ENCODE data around the gene ITGB8. TPM values are rescaled to one million over a fixed set of nuclear protein-coding genes. Genes with fewer than 3 reads are reported as not detected.
"Not testable (repeated sequence)": the region's sequence is repeated elsewhere in the genome, so short reads cannot be mapped to it uniquely, and the experiment has no call there.

ITGB8 gene
- polyA plus RNA-seq, 3 donors: 31.5 to 55.8 (median 43.1) TPM

DNA sequence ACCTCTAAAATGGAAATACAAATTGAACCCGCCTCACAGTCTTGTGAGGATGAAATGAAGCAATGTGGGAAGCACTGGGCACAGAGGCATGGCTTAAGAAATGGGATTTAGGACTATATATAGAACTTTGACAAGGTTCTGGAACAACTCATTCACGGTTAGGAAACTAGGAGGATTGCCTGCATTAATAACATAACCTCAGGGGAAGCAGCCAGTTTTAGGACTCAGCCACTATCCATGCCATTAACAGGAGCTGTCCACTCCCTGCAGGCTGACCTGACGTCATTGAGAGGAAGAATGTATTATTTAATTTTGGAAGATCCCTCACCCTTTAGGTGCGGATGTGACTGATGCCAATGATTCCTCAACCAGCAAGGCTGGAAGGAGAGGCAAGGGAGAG, 34.8 kb downstream of the ITGB8 start:
- DNase-seq: no peak

DNA sequence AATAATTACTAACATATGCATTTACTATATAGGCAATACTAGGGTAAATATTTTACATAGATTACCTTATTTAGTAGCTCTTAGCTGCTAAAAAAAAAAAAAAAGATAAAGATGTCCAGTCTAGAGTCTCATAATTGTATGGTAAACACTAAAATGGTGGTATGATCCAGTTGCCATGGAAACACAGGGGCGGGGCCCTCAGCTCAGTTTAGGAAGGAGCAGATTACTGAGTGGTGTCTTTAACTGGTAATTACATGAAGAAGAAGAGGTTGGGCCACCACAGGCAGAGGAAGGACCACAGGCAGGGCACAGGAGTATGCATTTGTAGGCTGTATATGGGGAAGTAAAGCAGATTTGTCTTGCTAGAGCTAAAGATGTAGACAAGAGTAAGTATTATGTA, 43.7 kb downstream of the ITGB8 start:
- DNase-seq: no peak

DNA sequence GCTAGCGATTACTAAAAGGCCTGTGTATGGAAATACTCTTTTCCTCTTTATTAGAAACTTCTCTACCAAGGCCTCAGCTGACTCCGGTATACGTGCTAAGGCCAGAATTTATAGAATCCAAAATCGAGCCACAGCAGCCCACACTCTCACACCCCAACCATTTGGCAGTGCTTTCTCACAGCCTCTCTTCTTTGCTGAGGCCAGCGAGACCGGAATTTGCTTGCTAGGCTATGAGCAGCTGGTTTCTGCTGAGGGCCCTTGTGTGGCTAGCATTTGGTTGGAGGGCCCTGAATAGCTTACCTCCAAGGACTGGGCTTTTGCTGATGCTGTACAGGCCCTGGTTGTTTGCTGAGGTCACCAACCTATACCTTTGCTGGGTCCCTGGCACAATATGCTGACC, 46.1 kb downstream of the ITGB8 start:
- no peak for DNase-seq

DNA sequence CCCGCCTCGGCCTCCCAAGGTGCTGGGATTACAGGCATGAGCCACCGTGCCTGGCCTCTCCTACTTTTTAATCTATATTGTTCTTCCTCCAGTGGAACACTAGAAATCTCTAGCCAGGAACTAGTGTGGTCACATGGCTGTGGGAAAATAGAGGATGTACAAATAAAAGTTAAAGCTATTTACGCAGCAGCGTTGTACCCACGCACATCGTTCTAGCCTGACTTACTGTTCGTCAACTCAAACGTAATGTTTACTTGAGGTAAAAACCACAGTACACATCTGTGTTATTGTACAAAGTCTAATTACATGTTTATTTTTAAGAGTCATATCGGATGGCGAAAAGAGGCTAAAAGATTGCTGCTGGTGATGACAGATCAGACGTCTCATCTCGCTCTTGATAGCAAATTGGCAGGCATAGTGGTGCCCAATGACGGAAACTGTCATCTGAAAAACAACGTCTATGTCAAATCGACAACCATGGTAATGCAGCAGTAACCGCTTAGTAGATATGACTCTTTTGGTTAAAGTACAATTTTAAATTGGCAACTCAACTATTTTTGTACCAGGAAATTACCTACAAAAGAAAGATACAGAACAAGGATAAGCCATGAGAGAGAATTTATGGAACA, 50.8 kb downstream of the ITGB8 start:
- no peak for DNase-seq

DNA sequence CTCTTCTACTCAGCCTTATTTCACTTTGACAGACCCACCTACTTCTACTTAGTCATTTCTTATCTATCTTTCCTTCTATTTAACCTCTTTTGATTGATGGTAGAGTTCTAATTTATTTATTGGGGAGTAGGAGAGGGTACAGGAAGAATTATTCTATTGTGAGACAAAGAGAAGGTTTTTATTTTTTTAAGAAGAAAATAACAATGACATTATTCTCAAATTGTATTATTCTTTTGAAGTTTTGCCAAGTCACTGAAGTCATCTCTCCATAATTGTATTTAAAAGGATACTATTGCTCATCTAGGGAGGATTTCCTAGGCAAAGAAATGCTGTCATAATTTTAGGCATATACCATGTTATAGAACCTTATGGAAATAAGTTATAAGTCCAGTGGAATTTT, 52.7 kb downstream of the ITGB8 start:
- DNase-seq: no peak

DNA sequence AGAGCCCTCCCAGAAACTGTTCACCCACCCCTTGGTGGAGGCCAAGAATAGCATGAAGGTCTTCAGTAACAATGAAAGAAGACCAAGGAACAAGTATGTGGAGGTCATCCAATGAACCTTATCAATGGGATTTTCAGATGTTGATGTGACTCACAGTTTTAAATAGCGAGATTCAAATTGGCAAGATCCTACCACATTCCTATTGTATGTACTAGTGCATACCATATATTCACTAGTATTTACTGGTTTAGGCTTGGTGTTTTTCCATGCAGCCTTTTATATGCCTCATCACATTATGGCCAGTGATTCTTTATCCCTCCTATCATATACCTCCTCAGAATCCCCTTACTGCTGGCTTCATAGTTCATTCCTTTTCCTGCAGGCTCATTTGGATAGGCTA, 54.4 kb downstream of the ITGB8 start:
- no peak for DNase-seq

DNA sequence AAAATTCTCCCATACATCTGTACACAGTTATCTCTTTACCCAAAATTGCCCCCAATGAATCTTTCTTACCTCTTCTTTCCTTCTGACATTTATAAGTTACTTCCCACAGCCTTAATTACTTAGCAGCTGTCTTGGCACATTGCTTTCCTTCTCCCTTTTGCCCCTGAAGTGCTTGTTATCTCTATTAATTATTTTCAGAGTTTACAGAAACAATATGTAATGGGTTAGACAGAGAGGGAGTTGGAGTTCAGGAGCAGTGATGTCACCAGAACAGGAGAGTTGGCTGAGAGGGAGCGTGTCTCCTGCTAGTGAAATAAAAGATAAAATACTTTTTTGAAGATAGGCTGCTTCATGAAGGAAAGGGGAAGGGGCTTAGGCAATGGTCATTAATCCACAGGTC, 57.4 kb downstream of the ITGB8 start:
- no peak for DNase-seq

DNA sequence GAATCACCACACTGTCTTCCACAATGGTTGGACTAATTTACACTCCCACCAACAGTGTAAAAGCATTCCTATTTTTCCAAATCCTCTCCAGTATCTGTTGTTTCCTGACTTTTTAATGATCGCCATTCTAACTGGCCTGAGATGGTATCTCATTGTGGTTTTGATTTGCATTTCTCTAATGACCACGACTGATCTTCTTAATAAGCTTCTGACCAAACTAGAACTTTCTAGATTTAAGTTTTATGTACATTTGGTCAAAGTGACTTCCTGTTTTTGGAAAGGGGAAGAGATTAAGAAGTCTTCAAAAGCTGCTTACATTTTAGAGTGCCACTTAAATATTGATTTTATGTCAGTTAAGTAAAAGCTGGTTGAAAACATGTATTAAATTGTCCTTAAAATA, 58.5 kb downstream of the ITGB8 start:
- not testable (repeated sequence) for DNase-seq

DNA sequence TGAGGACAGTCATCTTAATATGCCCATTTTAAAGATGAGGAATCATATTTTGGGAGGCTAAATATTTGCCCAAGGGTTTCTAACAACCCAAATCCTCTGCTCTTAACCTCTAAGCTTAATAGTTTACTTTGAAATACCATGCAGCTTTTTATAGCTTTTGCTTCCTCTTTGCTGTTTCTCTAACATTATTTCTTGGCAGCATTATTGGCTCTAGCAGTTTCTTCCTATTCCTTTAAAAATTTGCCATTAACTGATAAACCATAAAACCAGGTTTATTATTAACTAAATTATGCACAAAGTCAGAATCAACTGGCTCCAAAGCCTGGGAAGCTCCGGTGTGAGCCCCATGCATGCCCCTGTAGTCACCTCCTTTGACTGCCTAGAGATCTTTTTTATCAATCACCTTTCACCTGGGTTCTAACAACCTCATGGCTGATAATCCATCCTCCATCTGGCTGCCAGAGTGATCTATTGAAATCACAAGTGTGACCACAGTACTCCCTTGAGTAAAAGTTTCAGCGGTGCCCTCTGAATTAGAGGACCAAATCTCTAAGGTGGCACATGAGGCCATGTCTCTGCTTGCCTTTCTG, 62.4 kb downstream of the ITGB8 start:
- DNase-seq: no peak

DNA sequence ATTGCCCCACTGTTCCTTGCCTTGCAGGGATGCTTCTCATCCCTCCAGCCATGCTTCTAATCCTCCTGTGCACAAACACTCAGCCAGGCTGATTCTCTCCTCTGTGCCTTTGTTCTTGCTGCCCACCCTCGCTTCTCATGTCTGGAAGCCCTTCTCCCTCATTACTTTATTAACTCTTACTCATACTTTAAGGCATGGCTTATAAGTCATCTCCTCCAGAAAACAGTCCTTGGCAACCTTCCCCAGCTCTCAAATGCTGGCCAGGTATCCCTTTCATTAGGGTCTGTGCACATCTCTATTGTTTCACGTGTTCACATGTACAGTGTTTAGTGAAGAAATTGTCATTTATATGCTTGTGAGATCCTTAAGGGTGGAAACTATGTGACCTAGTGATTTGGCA, 62.9 kb downstream of the ITGB8 start:
- DNase-seq: no peak

DNA sequence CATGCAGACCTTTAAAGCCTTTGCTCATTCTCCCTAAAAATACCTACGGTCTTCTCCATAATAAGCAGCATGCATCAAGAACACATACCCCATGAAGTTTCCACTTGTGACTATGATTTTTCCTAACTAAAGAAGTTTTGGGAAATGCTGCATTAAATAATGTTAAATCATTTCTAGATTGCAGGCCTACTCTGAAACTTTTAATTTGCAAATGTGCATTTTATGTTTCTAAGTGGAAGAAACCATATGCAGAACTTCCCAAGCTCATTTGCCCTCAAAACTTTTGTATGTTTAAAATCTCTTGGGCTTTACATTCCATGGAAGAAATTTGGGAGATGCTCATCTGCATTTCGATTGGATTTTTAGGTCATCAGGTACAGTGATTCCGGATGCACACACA, 63.6 kb downstream of the ITGB8 start:
- DNase-seq: no peak

DNA sequence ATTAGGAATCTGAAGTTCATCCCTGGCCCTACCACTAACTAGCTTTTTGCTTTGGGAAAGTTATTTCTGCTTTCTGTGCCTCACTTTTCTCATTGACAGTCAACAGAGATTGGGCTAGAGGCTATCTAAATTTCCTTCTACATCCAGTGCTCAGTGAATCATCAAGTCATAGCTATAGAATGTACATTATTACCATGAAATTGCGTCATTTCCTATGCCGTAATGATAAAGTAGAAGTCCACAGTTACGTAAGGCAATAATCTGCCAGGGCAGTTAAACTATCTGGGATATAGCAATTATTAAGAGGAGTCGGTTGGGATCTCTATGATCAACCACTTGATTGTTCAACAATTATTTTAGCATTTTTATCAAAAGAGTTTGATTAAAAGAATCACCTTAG, 64.4 kb downstream of the ITGB8 start:
- DNase-seq: no peak

DNA sequence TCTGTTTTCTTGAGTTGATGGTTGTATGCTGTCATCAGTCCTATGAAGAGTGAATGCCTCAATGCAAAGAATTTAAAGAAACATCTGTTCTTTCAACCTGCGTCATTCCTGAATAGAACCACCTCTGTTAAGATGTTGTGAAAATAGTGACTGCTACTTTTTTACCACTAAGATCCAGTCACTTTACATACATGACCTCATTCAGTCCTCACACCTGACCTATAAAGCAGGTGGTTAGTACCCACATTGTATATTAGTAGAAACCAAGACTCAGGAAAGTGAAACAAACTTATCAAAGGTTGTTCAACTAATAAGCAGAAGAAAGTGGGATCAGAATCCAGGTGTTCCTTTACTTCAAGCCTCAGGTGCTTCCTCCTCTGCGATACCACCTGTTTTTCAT, 64.8 kb downstream of the ITGB8 start:
- DNase-seq: no peak

DNA sequence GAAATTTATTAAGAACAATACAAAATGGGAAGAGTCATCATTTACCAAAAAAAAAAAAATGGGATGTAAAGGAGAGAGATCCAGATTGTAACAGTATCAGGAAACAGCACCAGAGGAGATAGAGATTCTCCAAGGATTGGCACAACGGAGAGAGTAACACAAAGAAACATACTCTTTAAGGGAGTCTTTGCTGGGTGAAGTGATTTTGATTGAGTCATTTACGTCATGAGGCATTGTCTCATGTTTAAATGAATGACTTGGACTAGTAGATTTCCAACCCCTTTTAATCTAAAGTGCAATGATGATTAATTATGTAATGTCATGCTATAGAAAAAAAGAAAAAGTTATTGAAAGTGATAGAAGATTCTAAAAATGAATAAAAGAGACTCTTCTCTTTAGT, 68.8 kb downstream of the ITGB8 start:
- DNase-seq: no peak

DNA sequence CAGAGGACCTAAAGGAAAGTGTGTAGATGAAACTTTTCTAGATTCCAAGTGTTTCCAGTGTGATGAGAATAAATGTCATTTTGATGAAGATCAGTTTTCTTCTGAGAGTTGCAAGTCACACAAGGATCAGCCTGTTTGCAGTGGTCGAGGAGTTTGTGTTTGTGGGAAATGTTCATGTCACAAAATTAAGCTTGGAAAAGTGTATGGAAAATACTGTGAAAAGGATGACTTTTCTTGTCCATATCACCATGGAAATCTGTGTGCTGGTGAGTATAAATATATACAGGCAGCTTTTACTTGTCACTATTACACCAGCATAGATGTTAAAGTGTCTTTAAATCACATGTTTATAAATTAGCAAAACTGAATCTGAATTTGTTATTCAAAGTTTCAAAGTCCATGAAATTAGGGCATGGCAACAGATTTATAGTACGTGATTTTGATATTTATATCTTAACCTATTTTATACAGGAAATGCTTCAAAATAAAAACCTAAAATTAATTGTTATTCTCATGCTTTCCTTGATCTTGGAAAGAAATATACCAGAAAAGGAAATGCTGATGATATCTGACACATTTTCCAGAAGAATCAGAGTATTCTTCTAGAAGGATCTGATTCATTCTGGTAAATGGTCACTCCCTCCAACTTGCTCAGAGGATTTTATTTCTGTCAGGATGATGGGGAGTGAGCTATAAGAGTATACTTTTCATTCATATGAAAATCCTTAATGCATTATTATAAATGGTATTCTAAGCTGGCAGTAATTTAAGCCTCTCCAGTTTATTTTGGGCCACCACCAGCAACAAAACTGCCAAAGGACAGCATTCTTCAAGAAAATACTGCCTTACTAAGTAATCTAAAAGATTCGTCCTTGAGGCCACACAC, 71.4 kb downstream of the ITGB8 start:
- DNase-seq: no peak

DNA sequence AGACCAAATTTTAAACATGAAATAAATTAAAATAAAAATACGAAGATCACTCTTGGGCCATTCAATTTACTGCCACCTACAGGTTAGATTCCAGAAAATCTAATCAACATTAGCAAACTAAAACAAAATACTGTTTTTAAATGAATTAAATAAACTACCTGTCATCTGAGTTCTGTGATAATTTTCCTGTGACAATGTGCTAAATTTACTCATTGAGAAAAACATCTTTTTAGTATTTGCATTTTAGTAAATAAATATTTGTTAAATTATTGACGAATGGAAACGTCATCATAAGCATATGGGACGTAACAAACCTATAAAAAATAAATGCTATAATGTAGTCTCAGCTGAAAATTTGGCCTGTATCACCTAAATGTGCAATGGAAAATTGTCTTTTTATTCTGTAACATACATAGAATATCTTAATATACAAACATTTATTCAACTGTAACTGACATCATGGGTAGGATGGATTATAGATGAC, 72.1 kb downstream of the ITGB8 start:
- DNase-seq: no peak

DNA sequence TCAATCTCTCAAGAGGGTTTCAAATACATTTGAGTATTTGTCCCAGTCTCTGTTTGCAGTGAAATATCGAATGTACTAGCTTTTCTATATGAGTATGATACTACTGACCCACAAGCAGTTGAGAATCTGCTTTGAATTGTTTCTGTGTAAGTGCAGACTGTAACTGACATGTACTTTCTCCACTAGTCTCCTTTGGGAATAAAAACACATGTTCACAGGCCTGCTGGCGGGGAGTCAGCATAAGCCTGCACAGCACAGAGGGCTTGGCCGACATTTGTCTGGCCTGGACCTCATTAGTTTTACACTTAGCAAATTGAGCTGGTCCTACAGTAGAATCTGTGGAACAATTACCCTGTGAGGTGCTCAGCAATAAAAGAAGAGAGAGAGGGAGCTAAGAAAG, 72.6 kb downstream of the ITGB8 start:
- peak; percentile 31 for DNase-seq

DNA sequence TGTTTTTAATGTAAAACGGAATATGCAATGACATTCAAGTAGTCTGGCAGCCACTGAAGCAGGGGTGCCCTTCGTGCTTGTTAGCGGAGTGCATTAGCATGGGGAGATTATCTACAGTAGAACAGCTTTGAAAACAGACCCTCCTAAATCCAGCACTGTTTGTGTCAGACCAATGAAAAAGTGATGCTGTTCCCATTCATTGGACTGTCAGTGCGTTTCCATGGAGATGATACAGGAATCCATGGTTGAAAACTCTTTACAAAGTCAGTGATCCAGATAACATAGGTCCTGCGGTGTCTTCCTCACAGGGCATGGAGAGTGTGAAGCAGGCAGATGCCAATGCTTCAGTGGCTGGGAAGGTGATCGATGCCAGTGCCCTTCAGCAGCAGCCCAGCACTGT, 73.6 kb downstream of the ITGB8 start:
- DNase-seq: no peak

DNA sequence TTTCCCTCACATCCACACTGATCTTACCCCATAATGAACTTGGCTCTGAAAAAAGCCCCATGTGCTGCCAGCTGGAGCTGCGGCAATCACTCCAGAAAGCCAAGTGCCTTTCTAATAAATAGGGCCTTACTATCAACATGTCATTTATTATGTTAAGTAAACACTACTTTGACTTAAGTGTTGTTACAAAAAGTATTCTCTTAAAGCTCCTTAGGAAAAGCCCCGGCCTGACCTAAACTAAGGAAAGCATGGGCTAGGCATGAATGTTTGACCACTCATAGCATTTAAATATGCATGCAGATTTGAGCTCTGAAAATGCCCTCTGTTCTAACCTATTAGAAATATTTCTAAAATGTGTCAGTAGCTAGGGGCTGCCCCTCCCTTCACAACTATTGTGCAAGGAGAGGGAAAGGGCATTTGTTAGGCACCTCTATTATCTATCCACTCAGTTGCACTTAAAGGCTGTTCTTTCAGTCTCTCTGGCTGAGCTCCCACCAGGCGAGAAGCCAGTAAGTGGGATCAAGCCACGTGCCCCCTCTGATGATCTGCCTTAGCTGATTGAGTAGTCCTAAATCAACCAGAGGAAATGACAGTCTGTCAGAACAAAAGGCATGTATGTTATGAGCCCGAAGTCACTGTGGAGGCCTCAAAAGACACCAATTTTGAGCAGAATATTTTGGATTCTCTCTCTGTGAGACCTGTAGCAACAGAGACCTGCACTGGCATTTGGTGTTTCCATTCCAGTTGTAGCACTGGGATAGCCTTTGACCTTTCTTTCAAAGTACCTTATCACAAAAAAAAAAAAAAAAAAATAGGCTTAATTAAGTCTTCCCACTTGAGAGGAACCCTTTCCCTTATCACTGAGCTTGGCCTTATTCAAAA, 77.1 kb downstream of the ITGB8 start:
- no peak for DNase-seq

DNA sequence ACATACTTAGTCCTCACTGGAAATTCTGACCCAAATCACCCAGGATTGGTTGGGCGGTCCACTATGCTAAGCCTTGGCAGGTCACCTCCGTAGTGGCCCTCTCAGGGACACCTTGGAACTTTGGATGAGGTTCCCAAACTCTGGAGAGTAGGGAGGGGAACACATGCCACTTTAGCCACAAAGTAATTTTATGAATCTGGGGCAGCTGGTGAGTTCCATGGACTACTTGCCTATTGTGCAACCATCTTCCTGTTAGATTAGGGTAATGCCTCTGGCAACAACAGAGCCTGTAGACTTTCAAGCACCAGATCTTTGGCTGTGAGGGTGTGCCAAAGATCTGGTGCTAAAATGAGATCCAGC, 77.7 kb downstream of the ITGB8 start:
- no peak for DNase-seq

DNA sequence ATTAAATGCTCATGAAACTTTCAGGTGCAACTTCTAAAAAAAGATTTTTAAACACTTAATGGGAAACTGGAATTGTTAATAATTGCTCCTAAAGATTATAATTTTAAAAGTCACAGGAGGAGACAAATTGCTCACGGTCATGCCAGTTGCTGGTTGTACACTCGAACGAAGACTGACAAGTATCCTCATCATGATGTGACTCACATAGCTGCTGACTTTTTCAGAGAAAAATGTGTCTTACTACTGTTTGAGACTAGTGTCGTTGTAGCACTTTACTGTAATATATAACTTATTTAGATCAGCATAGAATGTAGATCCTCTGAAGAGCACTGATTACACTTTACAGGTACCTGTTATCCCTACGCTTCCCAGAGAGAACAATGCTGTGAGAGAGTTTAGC, 79.3 kb downstream of the ITGB8 start:
- no peak for DNase-seq

DNA sequence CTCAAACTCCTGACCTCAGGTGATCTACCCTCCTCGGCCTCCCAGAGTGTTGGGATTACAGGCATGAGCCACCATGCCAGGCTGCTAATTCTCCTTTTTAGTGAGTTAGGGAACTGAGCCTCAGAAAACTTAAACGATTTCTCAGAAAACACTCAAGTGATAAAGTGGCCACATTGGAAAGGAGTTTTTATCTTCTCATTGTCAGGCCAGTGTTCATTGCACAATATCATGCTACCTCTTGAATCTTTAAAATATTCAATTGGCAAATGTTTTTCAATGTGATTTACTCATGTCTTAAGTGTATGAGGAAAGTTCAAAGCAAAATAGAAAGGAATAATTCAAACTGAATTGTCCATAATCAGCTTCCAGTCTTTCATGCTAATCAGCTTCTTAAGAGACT, 80.7 kb downstream of the ITGB8 start:
- DNase-seq: no peak
